NCI-H146 treated with DMSO at 0.1 percent for 48 hours (cell line): ENCODE data around the gene SYT4.

Experiments
- DNase-seq: peaks from one replicate; lab custom pipeline; 2025; ENCODE audit not compliant: unreplicated experiment; lab: John Stamatoyannopoulos, UW

SYT4 gene

DNA sequence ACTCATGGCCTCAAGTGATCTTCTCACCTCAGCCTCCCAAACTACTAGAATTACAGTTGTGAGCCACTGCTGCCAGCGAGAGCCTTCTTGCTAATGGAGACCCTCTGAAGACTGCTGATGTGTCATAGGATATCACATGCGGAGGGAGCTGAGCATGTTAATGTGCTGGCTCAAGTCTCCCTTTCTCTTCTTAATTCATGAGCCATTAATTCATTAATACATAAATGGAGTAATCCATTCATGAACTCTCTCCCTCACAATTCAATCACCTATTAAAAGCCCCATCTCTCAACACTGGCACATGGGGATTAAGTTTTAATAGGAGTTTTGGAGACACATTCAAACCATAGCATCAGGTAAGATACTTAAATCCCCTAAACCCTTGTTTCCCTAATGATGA is 54.8 kb downstream of the SYT4 start:
- DNase-seq: no peak

DNA sequence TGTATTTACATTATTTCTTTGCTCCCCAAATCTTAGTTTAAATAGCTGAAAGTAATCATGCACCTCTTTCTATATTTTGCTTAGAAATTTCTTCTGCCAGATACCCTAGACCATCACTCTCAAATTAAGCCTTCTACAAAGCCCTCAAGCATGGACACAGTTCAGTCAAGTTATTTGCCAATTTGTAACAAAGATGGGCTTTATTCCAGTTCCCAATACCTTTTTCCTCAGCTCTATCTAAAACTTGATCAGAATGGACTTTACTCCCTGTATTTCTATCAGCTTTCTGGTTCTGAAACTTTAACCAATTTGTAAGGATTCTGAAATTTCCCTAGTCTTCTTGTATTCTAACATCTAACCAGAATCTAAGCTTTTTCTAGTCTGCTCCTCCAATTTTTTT is 56.6 kb downstream of the SYT4 start:
- DNase-seq: no peak
